Muscle of leg (tissue), 11 donors: ENCODE data around the gene EFCAB5. TPM values are rescaled to one million over a fixed set of nuclear protein-coding genes. Genes with fewer than 3 reads are reported as not detected.
A peak's percentile ranks its signal among the peaks of the same experiment; 100 is the strongest.

Source experiments
- DNase-seq: peaks from one replicate; pipeline ENCODE4 v3.0.0; 2013
- H3K27ac ChIP-seq: one replicate; pipeline ENCODE4 v1.5.1; 2013; ENCODE audit warnings: mild to moderate bottlenecking, low read length, control low read depth
- H3K27me3 ChIP-seq: one replicate; pipeline ENCODE4 v1.6.1; 2013; ENCODE audit warnings: low read length; ENCODE audit not compliant: control insufficient read depth, insufficient read depth
- H3K36me3 ChIP-seq: one replicate; pipeline ENCODE4 v1.6.1; 2013; ENCODE audit warnings: low read length; ENCODE audit not compliant: control insufficient read depth, insufficient read depth
- H3K4me1 ChIP-seq: one replicate; pipeline ENCODE4 v1.6.1; 2013; ENCODE audit warnings: low read length; ENCODE audit not compliant: control insufficient read depth, insufficient read depth
- H3K4me3 ChIP-seq: one replicate; pipeline ENCODE4 v1.5.1; 2013; ENCODE audit warnings: low read length, control low read depth
- H3K9me3 ChIP-seq: replicated peaks from 2 replicates; pipeline ENCODE4 v1.6.1; 2013; ENCODE audit warnings: low read depth, low read length; ENCODE audit not compliant: control insufficient read depth
- WGBS: methylation state at CpG from one replicate; pipeline ENCODE4 v1.1.5; 2013; ENCODE audit warnings: missing lambda C conversion rate; ENCODE audit not compliant: insufficient coverage; 5-methylcytosine and 5-hydroxymethylcytosine counted together
- polyA plus RNA-seq, 8 donors: library from polyadenylated mRNA; unstranded; fragments of 120-200 nt; gene quantifications; one replicate each; pipeline versions ENCODE4 v1.2.1 to v1.2.3, GENCODE V29; 2013; ENCODE audit warnings: inconsistent platforms in 1 of 8, low replicate concordance in 1 of 8; ENCODE audit not compliant: insufficient read length in 8 of 8, insufficient read depth in 1 of 8
- total RNA-seq: library from RNA; stranded (reverse); fragments of 120-200 nt; gene quantifications from one replicate; pipeline ENCODE4 v1.2.4, GENCODE V29; 2013

The EFCAB5 gene
- total and polyA plus RNA-seq, 9 donors, result 0.62 to 1.8 (median 1.1) TPM

GRCh38 chr17:29959658-29960337 lies 18.4 kb downstream of the EFCAB5 start:
- Histone ChIP-seq H3K36me3 (no peaks in the 10 kb centered on the region), H3K4me3 (no peak overlapping the region), H3K4me1 (no peaks in the 10 kb centered on the region), H3K9me3 (peaks cover 5% of the 10 kb centered on the region), H3K27ac (no peak overlapping the region), H3K27me3 (no peaks in the 10 kb centered on the region)
- WGBS, result no CpG with 5 or more reads among the region's 4 CpGs
- DNase-seq, result no peak

- Histone ChIP-seq H3K27me3 (no peaks in the 10 kb centered on the region), H3K4me3 (no peak overlapping the region), H3K4me1 (no peaks in the 10 kb centered on the region), H3K36me3 (no peaks in the 10 kb centered on the region), H3K9me3 (peaks cover 5% of the 10 kb centered on the region), H3K27ac (no peak overlapping the region)
- WGBS, result no CpG with 5 or more reads among the region's 2 CpGs
- no peak for DNase-seq
These were observed 21.2 kb downstream of the EFCAB5 start for GRCh38 chr17:29962656-29963055.

DNA sequence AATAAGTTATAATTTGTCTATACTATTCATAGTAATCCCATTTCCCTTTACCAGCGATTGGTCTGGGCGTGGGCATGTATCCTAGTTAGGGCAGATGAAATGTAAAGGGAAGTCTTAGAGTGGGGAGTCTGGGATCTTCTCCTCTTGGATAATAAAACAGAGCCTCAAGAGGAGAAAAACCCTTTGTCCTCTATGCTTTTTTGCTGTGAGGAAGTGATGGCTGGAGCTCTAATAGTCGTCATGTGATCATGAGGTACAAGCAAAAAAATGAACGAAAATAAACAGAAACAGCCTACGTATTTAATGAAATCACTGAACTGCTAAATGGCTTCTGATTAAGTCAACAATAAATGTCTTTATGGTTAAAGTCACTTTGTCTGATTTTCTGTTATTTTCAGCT lies 26.8 kb downstream of the EFCAB5 start:
- Histone ChIP-seq H3K4me3 (no peak overlapping the region), H3K36me3 (no peaks in the 10 kb centered on the region), H3K27me3 (no peaks in the 10 kb centered on the region), H3K9me3 (peaks cover 2% of the 10 kb centered on the region), H3K27ac (no peak overlapping the region), H3K4me1 (no peaks in the 10 kb centered on the region)
- no peak for DNase-seq
- no CpG with 5 or more reads among the region's 5 CpGs for WGBS

DNA sequence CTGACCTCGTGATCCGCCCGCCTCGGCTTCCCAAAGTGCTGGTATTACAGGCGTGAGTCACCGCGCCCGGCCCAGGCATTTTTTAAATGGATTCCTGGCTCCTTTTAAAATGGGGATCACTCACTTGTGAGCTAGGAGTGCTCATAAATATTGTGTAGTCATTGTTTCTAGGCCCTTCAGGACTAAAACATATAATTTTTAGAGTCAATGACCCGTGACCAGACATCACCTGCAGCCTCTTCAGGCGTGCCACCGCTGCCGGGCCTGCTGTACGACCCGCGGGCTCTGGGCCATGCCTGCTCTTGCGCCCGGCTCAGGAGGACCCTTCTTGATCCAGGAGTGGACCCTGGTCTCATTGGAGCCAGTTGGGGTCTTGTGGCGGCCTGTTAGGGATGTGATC lies 30.8 kb downstream of the EFCAB5 start:
- H3K27me3 ChIP-seq, result no peaks in the 10 kb centered on the region
- no peaks in the 10 kb centered on the region for H3K9me3 ChIP-seq
- H3K36me3 ChIP-seq, result no peaks in the 10 kb centered on the region
- no peak overlapping the region for H3K27ac ChIP-seq
- DNase-seq, result no peak
- 98% methylated on average over 13 of the region's 18 CpGs for whole genome bisulfite sequencing
- no peak overlapping the region for H3K4me3 ChIP-seq
- no peaks in the 10 kb centered on the region for H3K4me1 ChIP-seq

DNA sequence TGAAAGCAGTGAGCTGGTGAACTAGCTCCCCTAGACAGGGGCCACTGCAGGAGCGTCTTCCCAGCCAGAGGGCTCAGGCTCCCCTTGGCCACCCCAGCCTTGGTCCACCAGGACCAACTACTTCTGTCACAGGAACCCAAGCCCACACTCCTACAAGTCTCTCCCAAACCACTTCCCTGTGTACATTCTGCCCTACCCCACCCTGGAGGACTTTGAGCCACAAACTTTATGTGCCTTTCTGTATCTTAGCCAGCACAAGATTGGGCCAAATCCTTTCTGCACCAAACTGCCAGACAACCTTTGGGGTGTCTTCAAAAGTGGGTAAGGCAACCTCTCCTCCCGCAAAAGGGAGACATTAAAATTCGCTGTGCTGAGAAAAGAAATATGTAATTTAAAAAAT lies 31.6 kb downstream of the EFCAB5 start:
- no peak for DNase-seq
- Histone ChIP-seq H3K9me3 (no peaks in the 10 kb centered on the region), H3K27ac (no peak overlapping the region), H3K4me3 (no peak overlapping the region), H3K4me1 (no peaks in the 10 kb centered on the region), H3K36me3 (no peaks in the 10 kb centered on the region), H3K27me3 (no peaks in the 10 kb centered on the region)
- 100% methylated on average over 1 of the region's 3 CpGs for WGBS

DNA sequence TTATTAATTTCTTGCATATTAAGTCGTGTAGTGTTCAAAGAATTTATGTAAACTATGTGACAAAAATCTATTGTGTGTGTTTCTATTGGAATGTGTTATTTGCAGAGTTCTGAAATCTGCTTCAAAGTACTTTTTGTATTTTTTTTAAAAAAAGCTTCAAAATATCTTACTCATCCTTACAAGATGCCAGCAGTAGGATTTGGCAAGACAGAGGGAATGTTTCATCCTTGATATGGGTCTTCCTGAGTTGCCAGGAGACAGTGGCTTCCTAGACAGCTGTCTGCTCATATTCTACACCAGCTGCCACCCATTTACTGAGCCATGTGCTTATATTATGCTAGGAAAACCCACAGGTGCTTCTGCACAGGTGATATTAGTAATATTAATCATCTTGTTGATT lies 36.4 kb downstream of the EFCAB5 start:
- no peak overlapping the region for H3K27ac ChIP-seq
- peak; percentile 45 for DNase-seq
- no CpG with 5 or more reads among the region's 1 CpG for WGBS
- no peaks in the 10 kb centered on the region for H3K4me1 ChIP-seq
- no peaks in the 10 kb centered on the region for H3K9me3 ChIP-seq
- no peaks in the 10 kb centered on the region for H3K36me3 ChIP-seq
- H3K4me3 ChIP-seq, result no peak overlapping the region
- no peaks in the 10 kb centered on the region for H3K27me3 ChIP-seq

- Histone ChIP-seq H3K9me3 (peaks cover 1% of the 10 kb centered on the region), H3K4me1 (no peaks in the 10 kb centered on the region), H3K27ac (no peak overlapping the region), H3K4me3 (no peak overlapping the region), H3K27me3 (no peaks in the 10 kb centered on the region), H3K36me3 (no peaks in the 10 kb centered on the region)
- peak; percentile 3 for DNase-seq
- WGBS, result 14% methylated on average over 1 of the region's 1 CpG
These were observed 38.8 kb downstream of the EFCAB5 start for GRCh38 chr17:29980261-29980660.

DNA sequence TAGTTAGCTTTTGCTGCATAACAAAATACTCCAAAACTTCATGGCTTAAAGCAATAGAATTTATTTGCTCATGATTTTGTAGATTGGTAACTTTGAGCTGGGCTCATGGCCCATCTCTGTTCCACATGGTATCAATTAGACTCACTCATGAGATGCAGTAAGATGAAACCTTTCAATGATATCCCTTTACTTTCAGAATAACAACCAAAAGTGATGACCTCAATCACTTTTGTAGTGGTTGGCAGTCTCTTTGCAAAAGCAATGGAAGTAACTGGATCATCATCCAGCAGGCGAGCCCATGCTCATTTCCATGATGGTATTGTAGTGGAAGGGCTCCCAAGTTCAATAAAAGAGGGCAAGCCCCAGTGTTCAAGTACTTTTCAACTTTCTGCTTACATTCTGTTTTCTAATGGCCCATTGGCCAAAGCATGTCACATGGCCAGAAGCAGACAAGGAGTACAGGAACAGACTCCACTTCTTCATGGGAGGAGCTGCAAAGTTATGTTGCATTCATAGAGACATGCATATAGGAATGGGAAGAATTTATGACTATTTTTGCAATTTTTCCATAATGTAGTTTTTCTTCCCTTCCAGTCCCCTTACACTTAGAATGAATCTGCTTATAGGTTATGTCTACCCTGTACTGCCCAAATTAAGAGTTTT lies 41.7 kb downstream of the EFCAB5 start:
- no peaks in the 10 kb centered on the region for H3K27me3 ChIP-seq
- 86% methylated on average over 1 of the region's 1 CpG for WGBS
- no peak for DNase-seq
- H3K27ac ChIP-seq, result no peak overlapping the region
- no peaks in the 10 kb centered on the region for H3K36me3 ChIP-seq
- peaks cover 5% of the 10 kb centered on the region for H3K9me3 ChIP-seq
- H3K4me1 ChIP-seq, result no peaks in the 10 kb centered on the region
- no peak overlapping the region for H3K4me3 ChIP-seq

GRCh38 chr17:29996458-29996857 lies 55.0 kb downstream of the EFCAB5 start:
- DNase-seq, result no peak
- H3K27me3 ChIP-seq, result no peaks in the 10 kb centered on the region
- H3K36me3 ChIP-seq, result no peaks in the 10 kb centered on the region
- 69% methylated on average over 2 of the region's 3 CpGs for WGBS
- peaks cover 3% of the 10 kb centered on the region for H3K9me3 ChIP-seq
- no peak overlapping the region for H3K27ac ChIP-seq
- no peaks in the 10 kb centered on the region for H3K4me1 ChIP-seq
- H3K4me3 ChIP-seq, result no peak overlapping the region

DNA sequence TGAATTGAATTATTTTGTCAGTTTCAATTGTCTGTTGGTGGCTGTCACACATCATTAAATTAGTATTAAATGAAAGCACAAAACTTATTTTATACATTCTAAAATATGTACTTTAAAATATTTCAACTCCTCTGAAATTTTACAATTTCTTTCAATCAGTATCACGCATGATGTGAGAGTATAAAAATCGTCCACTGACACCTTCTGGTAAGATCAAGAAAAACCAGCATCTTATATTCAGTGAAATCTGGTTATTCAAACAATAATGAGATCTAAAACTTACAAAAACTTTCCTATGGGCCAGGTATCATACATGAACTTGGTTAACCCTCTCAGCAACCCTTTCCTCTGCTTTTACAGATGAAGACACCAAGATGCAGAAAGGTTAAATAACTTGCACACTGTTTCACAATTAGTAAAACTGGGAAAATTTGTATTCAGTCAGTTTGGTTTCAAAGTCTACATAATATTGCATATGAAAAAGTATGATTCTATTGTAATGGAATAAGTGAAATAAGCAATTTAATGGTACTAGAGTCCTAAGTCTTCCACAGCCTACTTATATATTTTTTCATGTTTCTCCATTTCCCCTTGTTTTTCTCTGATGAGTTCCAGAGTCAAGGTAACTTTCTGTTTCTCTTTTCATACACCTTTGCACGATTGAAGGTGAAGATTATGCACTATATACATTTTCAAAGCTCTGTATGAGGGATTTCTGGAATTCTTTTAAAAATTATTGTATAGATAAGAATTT lies 58.7 kb downstream of the EFCAB5 start:
- Histone ChIP-seq H3K27ac (no peak overlapping the region), H3K4me3 (no peak overlapping the region), H3K4me1 (no peaks in the 10 kb centered on the region), H3K9me3 (no peaks in the 10 kb centered on the region), H3K27me3 (no peaks in the 10 kb centered on the region), H3K36me3 (no peaks in the 10 kb centered on the region)
- DNase-seq, result peak; percentile 7
- WGBS, result no CpG with 5 or more reads among the region's 3 CpGs
